ENCODE data around the gene PPP4R2. TPM values are rescaled to one million over a fixed set of nuclear protein-coding genes. Genes with fewer than 3 reads are reported as not detected.

Gene PPP4R2
- total and polyA plus RNA-seq, 2 donors (not counting 1 experiment from before 2014, with no cell fraction given), result 9.8 to 57.5 TPM

DNA sequence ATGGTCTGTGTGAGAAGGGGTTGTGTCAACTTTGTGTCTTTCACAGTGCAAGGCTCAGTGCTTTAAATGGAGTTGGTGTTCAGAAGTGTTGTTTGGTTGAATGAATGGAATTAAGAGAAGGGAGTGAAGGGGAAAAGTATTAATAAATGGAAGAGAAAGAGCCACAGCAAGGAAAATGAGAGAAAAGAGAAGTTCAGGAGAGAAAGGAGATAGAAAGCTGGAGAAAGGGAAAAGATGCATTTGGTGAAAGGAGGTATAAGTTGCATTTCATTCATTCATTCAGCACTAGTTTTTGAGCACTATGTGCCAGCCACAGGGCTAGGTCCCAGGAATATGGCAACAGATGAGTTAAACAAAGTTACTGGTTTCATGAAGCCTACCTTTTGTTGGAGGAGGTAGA lies 34.3 kb upstream of the PPP4R2 start:
- CTCF ChIA-PET, result no interaction called here
- H3K27me3 Mint-ChIP-seq, result peaks cover 2% of the 10 kb centered on the region

DNA sequence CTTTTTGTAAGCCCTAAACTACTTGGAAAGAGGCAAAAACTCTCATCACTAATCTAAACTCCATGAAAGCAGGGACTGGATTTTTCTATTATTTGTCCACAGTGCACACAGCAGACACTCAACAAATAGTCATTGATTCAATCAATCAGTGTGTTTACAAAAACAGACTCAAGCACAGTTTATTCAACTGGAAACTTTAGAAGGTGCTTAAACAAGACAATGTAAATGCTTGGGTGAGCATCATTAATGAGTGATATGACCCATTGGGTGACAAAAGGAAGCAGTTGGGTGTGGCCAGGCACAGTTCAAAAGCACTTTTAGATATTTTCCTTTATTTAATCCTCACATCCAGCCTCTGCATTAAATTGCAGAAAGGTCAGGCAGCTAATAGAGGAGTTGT lies 32.0 kb upstream of the PPP4R2 start:
- TF ChIP-seq, protein P1, sequence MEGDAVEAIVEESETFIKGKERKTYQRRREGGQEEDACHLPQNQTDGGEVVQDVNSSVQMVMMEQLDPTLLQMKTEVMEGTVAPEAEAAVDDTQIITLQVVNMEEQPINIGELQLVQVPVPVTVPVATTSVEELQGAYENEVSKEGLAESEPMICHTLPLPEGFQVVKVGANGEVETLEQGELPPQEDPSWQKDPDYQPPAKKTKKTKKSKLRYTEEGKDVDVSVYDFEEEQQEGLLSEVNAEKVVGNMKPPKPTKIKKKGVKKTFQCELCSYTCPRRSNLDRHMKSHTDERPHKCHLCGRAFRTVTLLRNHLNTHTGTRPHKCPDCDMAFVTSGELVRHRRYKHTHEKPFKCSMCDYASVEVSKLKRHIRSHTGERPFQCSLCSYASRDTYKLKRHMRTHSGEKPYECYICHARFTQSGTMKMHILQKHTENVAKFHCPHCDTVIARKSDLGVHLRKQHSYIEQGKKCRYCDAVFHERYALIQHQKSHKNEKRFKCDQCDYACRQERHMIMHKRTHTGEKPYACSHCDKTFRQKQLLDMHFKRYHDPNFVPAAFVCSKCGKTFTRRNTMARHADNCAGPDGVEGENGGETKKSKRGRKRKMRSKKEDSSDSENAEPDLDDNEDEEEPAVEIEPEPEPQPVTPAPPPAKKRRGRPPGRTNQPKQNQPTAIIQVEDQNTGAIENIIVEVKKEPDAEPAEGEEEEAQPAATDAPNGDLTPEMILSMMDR (IDR thresholded peaks at IDR 0.05), result no peak
- TF ChIP-seq EZH2 (IDR thresholded peaks at IDR 0.05; ENCODE audit: borderline replicate concordance, insufficient read depth, low read depth, low read length, poor library complexity, severe bottlenecking), result no peak
- no peak overlapping the region for H3K4me3 Mint-ChIP-seq
- Histone ChIP-seq H3K4me1 (ENCODE audit: control insufficient read depth in 2 of 2, insufficient read depth in 2 of 2, low read length in 2 of 2) (peaks cover 11 to 17% of the 10 kb centered on the region in 2 donors), H3K27ac (ENCODE audit: low read length in 2 of 2) (no peak overlapping the region), H3K4me2 (replicated peaks; ENCODE audit: low read depth, low read length, poor library complexity, severe bottlenecking) (no peak overlapping the region), H3K9ac (ENCODE audit: low read length) (no peak overlapping the region), H3K27me3 (replicated peaks in 1 of 4; ENCODE audit: control extremely low read depth in 1 of 4, control insufficient read depth in 3 of 4, insufficient read depth in 4 of 4, low read length in 3 of 4) (no peaks in the 10 kb centered on the region), H2AFZ (ENCODE audit: insufficient read depth, low read depth, low read length, poor library complexity, severe bottlenecking) (no peak overlapping the region), H3K36me3 (replicated peaks in 1 of 2; ENCODE audit: control extremely low read depth in 1 of 2, control insufficient read depth in 1 of 2, extremely low read depth in 1 of 2, insufficient read depth in 2 of 2, low read length in 1 of 2) (no peaks in the 10 kb centered on the region), H3K79me2 (ENCODE audit: control insufficient read depth, insufficient read depth, low read length) (no peaks in the 10 kb centered on the region), H4K20me1 (ENCODE audit: control insufficient read depth, insufficient read depth, low read length, poor library complexity, severe bottlenecking) (no peaks in the 10 kb centered on the region), H3K9me3 (ENCODE audit: control extremely low read depth in 1 of 3, control insufficient read depth in 2 of 3, insufficient read depth in 1 of 3, low read length in 2 of 3) (no peaks in the 10 kb centered on the region), H3K4me3 (ENCODE audit: control extremely low read depth in 1 of 5, extremely low read depth in 1 of 5, insufficient read depth in 1 of 5, low read depth in 2 of 5, low read length in 4 of 5) (no peak overlapping the region)
- H3K27ac Mint-ChIP-seq, result no peak overlapping the region
- peaks cover 2% of the 10 kb centered on the region for H3K27me3 Mint-ChIP-seq
- intact Hi-C loops (cut with micrococcal nuclease), result no loop called here
- CTCF ChIA-PET, result no interaction called here
- H3K9me3 Mint-ChIP-seq (ENCODE audit: insufficient read depth), result no peaks in the 10 kb centered on the region
- peaks cover 16% of the 10 kb centered on the region for H3K4me1 Mint-ChIP-seq
- DNase-seq (no peak), ATAC-seq (ENCODE audit: low read depth) (no peak)
- POLR2A ChIA-PET, result no interaction called here

More for the DNA sequence above, 34.3 kb upstream of the PPP4R2 start:
- H4K20me1 ChIP-seq (ENCODE audit: control insufficient read depth, insufficient read depth, low read length, poor library complexity, severe bottlenecking), result no peaks in the 10 kb centered on the region
- H3K27me3 ChIP-seq (replicated peaks in 1 of 4; ENCODE audit: control extremely low read depth in 1 of 4, control insufficient read depth in 3 of 4, insufficient read depth in 4 of 4, low read length in 3 of 4), result no peaks in the 10 kb centered on the region
- no peak overlapping the region for H3K4me2 ChIP-seq (replicated peaks; ENCODE audit: low read depth, low read length, poor library complexity, severe bottlenecking)
- no peak overlapping the region for H3K27ac ChIP-seq (ENCODE audit: low read length in 2 of 2)
- no peak for TF ChIP-seq EZH2 (IDR thresholded peaks at IDR 0.05; ENCODE audit: borderline replicate concordance, insufficient read depth, low read depth, low read length, poor library complexity, severe bottlenecking)
- TF ChIP-seq, protein P1 (IDR thresholded peaks at IDR 0.05), result no peak
- no peak for DNase-seq
- Mint-ChIP-seq H3K4me1 (peaks cover 16% of the 10 kb centered on the region), H3K4me3 (no peak overlapping the region), H3K9me3 (ENCODE audit: insufficient read depth) (no peaks in the 10 kb centered on the region), H3K27ac (no peak overlapping the region)
- H3K9me3 ChIP-seq (ENCODE audit: control extremely low read depth in 1 of 3, control insufficient read depth in 2 of 3, insufficient read depth in 1 of 3, low read length in 2 of 3), result no peaks in the 10 kb centered on the region
- H3K9ac ChIP-seq (ENCODE audit: low read length), result no peak overlapping the region
- POLR2A ChIA-PET, result no interaction called here
- intact Hi-C loops (cut with micrococcal nuclease), result no loop called here
- no peak overlapping the region for H2AFZ ChIP-seq (ENCODE audit: insufficient read depth, low read depth, low read length, poor library complexity, severe bottlenecking)
- peaks cover 11 to 17% of the 10 kb centered on the region in 2 donors for H3K4me1 ChIP-seq (ENCODE audit: control insufficient read depth in 2 of 2, insufficient read depth in 2 of 2, low read length in 2 of 2)
- H3K79me2 ChIP-seq (ENCODE audit: control insufficient read depth, insufficient read depth, low read length), result no peaks in the 10 kb centered on the region
- H3K36me3 ChIP-seq (replicated peaks in 1 of 2; ENCODE audit: control extremely low read depth in 1 of 2, control insufficient read depth in 1 of 2, extremely low read depth in 1 of 2, insufficient read depth in 2 of 2, low read length in 1 of 2), result no peaks in the 10 kb centered on the region
- H3K4me3 ChIP-seq (ENCODE audit: control extremely low read depth in 1 of 5, extremely low read depth in 1 of 5, insufficient read depth in 1 of 5, low read depth in 2 of 5, low read length in 4 of 5), result no peak overlapping the region
- ATAC-seq (ENCODE audit: low read depth), result no peak
